Neural cell (in vitro differentiated cells): ENCODE measurements around the gene RHOT1.

Experiments used
- EP300 ChIP-seq: fragments of 450-650 bp; conservative IDR thresholded peaks from 2 replicates; pipeline ENCODE4 v1.6.1; 2014; ENCODE audit warnings: antibody characterized with exemption, mild to moderate bottlenecking, moderate library complexity; ENCODE audit not compliant: poor library complexity, severe bottlenecking
- EZH2 ChIP-seq: fragments of 200-600, 300-800 bp; shearing (Covaris generic), sonication (generic); IDR thresholded peaks from 2 replicates; pipeline ENCODE4 v1.6.1; 2014; ENCODE audit warnings: antibody characterized with exemption, low read length, borderline replicate concordance, mild to moderate bottlenecking; ENCODE audit not compliant: insufficient read depth, poor library complexity, severe bottlenecking
- MXI1 ChIP-seq: fragments of 450-650 bp; conservative IDR thresholded peaks from 2 replicates; pipeline ENCODE4 v1.6.1; 2014; ENCODE audit warnings: antibody characterized with exemption, mild to moderate bottlenecking; ENCODE audit not compliant: poor library complexity, severe bottlenecking
- POLR2AphosphoS5 ChIP-seq: IDR thresholded peaks from 2 replicates; pipeline ENCODE4 v1.6.1; 2012
- RAD21 ChIP-seq: fragments of 450-650 bp; conservative IDR thresholded peaks from 2 replicates; pipeline ENCODE4 v1.6.1; 2014; ENCODE audit warnings: antibody characterized with exemption, mild to moderate bottlenecking, moderate library complexity
- SMC3 ChIP-seq: fragments of 450-650 bp; conservative IDR thresholded peaks from 2 replicates; pipeline ENCODE4 v1.6.1; 2014; ENCODE audit warnings: antibody characterized with exemption, mild to moderate bottlenecking, moderate library complexity; ENCODE audit not compliant: poor library complexity
- TAF1 ChIP-seq: IDR thresholded peaks from 2 replicates; pipeline ENCODE4 v1.6.1; 2012; ENCODE audit warnings: low read depth
- TF ChIP-seq, protein P1 (sequence below): IDR thresholded peaks from 2 replicates; pipeline ENCODE4 v1.6.1; 2012; ENCODE audit warnings: borderline replicate concordance
- TF ChIP-seq, protein P2 (sequence below): fragments of 450-650 bp; IDR thresholded peaks from 2 replicates; pipeline ENCODE4 v1.5.1; 2014; ENCODE audit warnings: antibody characterized with exemption, mild to moderate bottlenecking, moderate library complexity; ENCODE audit not compliant: poor library complexity, severe bottlenecking

DNA sequence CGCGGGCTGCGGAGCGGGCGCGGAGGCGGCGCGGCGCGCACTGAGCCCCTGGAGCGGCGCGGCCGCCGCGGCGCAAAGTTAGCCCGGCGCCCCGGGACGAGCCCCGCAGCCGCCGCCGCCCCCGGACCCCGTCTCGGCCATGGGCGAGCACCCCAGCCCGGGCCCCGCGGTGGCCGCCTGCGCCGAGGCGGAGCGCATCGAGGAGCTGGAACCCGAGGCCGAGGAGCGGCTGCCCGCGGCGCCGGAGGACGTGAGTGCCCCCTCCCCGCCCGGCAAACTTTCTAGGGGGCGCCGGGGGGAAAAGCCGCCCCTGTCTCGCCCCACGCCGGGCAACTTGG, 123.7 kb downstream of the RHOT1 start:
- TF ChIP-seq MXI1 (no peak), EP300 (no peak), EZH2 (no peak), POLR2AphosphoS5 (no peak), TAF1 (no peak), RAD21 (no peak), SMC3 (no peak)
- TF ChIP-seq, protein P1, sequence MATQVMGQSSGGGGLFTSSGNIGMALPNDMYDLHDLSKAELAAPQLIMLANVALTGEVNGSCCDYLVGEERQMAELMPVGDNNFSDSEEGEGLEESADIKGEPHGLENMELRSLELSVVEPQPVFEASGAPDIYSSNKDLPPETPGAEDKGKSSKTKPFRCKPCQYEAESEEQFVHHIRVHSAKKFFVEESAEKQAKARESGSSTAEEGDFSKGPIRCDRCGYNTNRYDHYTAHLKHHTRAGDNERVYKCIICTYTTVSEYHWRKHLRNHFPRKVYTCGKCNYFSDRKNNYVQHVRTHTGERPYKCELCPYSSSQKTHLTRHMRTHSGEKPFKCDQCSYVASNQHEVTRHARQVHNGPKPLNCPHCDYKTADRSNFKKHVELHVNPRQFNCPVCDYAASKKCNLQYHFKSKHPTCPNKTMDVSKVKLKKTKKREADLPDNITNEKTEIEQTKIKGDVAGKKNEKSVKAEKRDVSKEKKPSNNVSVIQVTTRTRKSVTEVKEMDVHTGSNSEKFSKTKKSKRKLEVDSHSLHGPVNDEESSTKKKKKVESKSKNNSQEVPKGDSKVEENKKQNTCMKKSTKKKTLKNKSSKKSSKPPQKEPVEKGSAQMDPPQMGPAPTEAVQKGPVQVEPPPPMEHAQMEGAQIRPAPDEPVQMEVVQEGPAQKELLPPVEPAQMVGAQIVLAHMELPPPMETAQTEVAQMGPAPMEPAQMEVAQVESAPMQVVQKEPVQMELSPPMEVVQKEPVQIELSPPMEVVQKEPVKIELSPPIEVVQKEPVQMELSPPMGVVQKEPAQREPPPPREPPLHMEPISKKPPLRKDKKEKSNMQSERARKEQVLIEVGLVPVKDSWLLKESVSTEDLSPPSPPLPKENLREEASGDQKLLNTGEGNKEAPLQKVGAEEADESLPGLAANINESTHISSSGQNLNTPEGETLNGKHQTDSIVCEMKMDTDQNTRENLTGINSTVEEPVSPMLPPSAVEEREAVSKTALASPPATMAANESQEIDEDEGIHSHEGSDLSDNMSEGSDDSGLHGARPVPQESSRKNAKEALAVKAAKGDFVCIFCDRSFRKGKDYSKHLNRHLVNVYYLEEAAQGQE = no peak
- TF ChIP-seq, protein P2, sequence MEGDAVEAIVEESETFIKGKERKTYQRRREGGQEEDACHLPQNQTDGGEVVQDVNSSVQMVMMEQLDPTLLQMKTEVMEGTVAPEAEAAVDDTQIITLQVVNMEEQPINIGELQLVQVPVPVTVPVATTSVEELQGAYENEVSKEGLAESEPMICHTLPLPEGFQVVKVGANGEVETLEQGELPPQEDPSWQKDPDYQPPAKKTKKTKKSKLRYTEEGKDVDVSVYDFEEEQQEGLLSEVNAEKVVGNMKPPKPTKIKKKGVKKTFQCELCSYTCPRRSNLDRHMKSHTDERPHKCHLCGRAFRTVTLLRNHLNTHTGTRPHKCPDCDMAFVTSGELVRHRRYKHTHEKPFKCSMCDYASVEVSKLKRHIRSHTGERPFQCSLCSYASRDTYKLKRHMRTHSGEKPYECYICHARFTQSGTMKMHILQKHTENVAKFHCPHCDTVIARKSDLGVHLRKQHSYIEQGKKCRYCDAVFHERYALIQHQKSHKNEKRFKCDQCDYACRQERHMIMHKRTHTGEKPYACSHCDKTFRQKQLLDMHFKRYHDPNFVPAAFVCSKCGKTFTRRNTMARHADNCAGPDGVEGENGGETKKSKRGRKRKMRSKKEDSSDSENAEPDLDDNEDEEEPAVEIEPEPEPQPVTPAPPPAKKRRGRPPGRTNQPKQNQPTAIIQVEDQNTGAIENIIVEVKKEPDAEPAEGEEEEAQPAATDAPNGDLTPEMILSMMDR = no peak
